GM23248 (cell line): ENCODE results near the gene PSG3.
"Not testable (repeated sequence)": the region's sequence is repeated elsewhere in the genome, so short reads cannot be mapped to it uniquely, and the experiment has no call there.

Source experiments
- EZH2 ChIP-seq: fragments of 200-600 bp; sonication (generic); IDR thresholded peaks from 2 replicates; pipeline ENCODE4 v1.6.1; 2018; ENCODE audit warnings: antibody characterized with exemption, mild to moderate bottlenecking; ENCODE audit not compliant: insufficient read depth, poor library complexity, severe bottlenecking
- EZH2phosphoT487 ChIP-seq: fragments of 200-600 bp; sonication (generic); IDR thresholded peaks from 2 replicates; pipeline ENCODE4 v1.6.1; 2018; ENCODE audit warnings: antibody characterized with exemption, moderate library complexity, mild to moderate bottlenecking, low read depth; ENCODE audit not compliant: insufficient read depth

- TF ChIP-seq EZH2, EZH2phosphoT487: not testable (repeated sequence)
Measured at GRCh38 chr19:42737581-42738011, 2.7 kb downstream of the PSG3 start.
